Progenitor cell of endocrine pancreas (in vitro differentiated cells): Measurements from ENCODE around the gene FAT2. TPM values are rescaled to one million over a fixed set of nuclear protein-coding genes. Genes with fewer than 3 reads are reported as not detected.

Experiments used
- DNase-seq: peaks from one replicate; pipeline ENCODE4 v3.0.0; 2021; ENCODE audit warnings: low spot score; ENCODE audit not compliant: unreplicated experiment
- H3K27ac Mint-ChIP-seq: 2 replicates; pipeline ENCODE4 v1.8.0; 2021; ENCODE audit warnings: mild to moderate bottlenecking, moderate library complexity, mixed read lengths
- H3K27me3 Mint-ChIP-seq: 2 replicates; pipeline ENCODE4 v1.8.0; 2021; ENCODE audit warnings: mixed read lengths
- H3K36me3 Mint-ChIP-seq: 2 replicates; pipeline ENCODE4 v1.8.0; 2022; ENCODE audit warnings: mixed read lengths; ENCODE audit not compliant: insufficient read depth
- H3K4me1 Mint-ChIP-seq: 2 replicates; pipeline ENCODE4 v1.8.0; 2021; ENCODE audit warnings: low read depth, mixed read lengths
- H3K4me3 Mint-ChIP-seq: 2 replicates; pipeline ENCODE4 v1.8.0; 2021; ENCODE audit warnings: low read depth, mild to moderate bottlenecking, moderate library complexity, mixed read lengths
- H3K9me3 Mint-ChIP-seq: 2 replicates; pipeline ENCODE4 v1.8.0; 2021; ENCODE audit warnings: low read depth, mixed read lengths
- CTCF ChIP-seq: fragments of 200-600 bp; sonication (generic); IDR thresholded peaks from one replicate; pipeline ENCODE4 v1.5.0; 2021; ENCODE audit warnings: antibody characterized with exemption, mild to moderate bottlenecking; ENCODE audit not compliant: unreplicated experiment
- total RNA-seq: library from RNA; stranded (reverse); gene quantifications from 2 replicates; pipeline ENCODE4 v1.2.1, GENCODE V29; 2021

FAT2 gene
- total RNA-seq, 1 donor from 2014 or later, result 0.05 TPM

- no peak overlapping the region for H3K27ac Mint-ChIP-seq
- no peaks in the 10 kb centered on the region for H3K4me1 Mint-ChIP-seq
- H3K27me3 Mint-ChIP-seq, result peaks cover 21% of the 10 kb centered on the region
- H3K4me3 Mint-ChIP-seq, result no peak overlapping the region
- no peaks in the 10 kb centered on the region for H3K9me3 Mint-ChIP-seq
- TF ChIP-seq CTCF, result no peak
- no peak for DNase-seq
- H3K36me3 Mint-ChIP-seq, result no peaks in the 10 kb centered on the region
Observed at GRCh38 chr5:151557951-151558350, 33.2 kb downstream of the FAT2 start.

DNA sequence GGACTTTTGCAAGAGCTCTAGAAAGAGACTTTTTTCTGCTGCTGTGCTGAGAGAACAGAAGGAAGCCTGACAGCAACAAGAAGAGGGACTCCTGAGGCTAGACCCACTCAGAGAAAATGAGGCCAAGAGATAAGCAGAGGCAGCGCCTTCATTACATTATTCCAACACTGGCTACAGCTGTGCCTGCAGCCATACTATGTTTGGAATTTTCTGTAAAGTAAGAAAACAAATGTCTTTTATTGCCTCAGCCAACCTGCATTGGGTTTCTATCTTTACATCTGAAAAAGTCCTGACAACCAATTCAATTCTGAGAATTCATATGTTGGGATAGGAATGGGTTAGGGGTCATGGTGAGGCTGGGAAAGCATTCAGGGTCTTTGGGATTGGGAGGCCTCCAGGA is 33.7 kb downstream of the FAT2 start:
- peaks cover 21% of the 10 kb centered on the region for H3K27me3 Mint-ChIP-seq

GRCh38 chr5:151556806-151557205 is 34.3 kb downstream of the FAT2 start:
- no peak overlapping the region for H3K27ac Mint-ChIP-seq
- H3K27me3 Mint-ChIP-seq, result peaks cover 18% of the 10 kb centered on the region
- TF ChIP-seq CTCF, result no peak
- no peak overlapping the region for H3K4me3 Mint-ChIP-seq
- no peak for DNase-seq
- H3K36me3 Mint-ChIP-seq, result no peaks in the 10 kb centered on the region
- no peaks in the 10 kb centered on the region for H3K4me1 Mint-ChIP-seq
- H3K9me3 Mint-ChIP-seq, result no peaks in the 10 kb centered on the region

More for the DNA sequence above, 33.7 kb downstream of the FAT2 start:
- Mint-ChIP-seq H3K4me1 (no peaks in the 10 kb centered on the region), H3K9me3 (no peaks in the 10 kb centered on the region), H3K4me3 (no peak overlapping the region), H3K36me3 (no peaks in the 10 kb centered on the region), H3K27ac (no peak overlapping the region)
- no peak for TF ChIP-seq CTCF
- DNase-seq, result no peak

DNA sequence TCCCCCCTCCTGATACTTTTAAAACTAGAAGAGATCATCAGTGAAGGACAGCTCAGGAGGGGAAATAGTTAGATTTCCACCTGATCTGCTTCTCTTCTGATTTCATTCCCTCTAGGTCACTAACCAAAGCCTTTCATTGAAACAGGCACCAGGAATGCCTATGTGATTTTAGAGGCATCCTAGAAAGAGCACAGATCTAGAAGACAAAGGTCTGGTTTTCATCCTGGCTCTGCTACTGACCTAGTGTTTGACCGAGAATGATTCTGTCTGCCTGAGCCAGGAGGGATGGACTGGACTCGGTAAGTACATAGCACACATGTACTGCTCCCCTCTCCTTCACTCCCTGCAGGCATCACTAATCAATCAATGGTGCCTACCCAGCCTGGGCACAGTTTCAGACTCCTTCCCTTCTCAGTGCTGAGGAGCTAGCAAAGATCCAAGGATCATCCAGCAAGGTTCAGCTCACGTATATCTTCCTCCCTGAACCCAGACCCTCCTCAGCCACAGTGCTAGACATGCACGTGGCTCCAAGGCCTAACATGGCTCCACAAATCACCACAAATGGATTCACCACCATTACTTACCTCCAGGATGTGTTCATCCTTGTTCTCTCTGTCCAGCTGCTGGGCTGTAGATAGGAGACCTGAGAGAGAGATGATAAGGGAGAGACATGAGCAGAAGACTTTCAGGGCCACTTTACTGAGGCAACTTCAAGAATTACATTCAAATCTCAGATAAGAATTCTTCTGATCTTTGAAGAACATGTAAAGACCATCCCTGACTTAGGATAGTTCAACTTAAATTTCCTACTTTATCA is 35.2 kb downstream of the FAT2 start:
- no peak for DNase-seq
- no peaks in the 10 kb centered on the region for H3K9me3 Mint-ChIP-seq
- H3K36me3 Mint-ChIP-seq, result no peaks in the 10 kb centered on the region
- peaks cover 18% of the 10 kb centered on the region for H3K27me3 Mint-ChIP-seq
- TF ChIP-seq CTCF, result no peak
- H3K27ac Mint-ChIP-seq, result no peak overlapping the region
- no peak overlapping the region for H3K4me3 Mint-ChIP-seq
- no peaks in the 10 kb centered on the region for H3K4me1 Mint-ChIP-seq

GRCh38 chr5:151553695-151554094 is 37.4 kb downstream of the FAT2 start:
- no peak for TF ChIP-seq CTCF
- H3K4me3 Mint-ChIP-seq, result no peak overlapping the region
- H3K27me3 Mint-ChIP-seq, result peaks cover 18% of the 10 kb centered on the region
- H3K36me3 Mint-ChIP-seq, result no peaks in the 10 kb centered on the region
- H3K4me1 Mint-ChIP-seq, result no peaks in the 10 kb centered on the region
- DNase-seq, result no peak
- no peak overlapping the region for H3K27ac Mint-ChIP-seq
- no peaks in the 10 kb centered on the region for H3K9me3 Mint-ChIP-seq
